Heart right ventricle (tissue), 16 donors: Measurements from ENCODE around the gene RAB24. TPM values are rescaled to one million over a fixed set of nuclear protein-coding genes. Genes with fewer than 3 reads are reported as not detected.

Source experiments
- ATAC-seq, 8 donors: fragments of 200-7000 bp; cut with Tn5 transposase; one replicate each; pipeline ENCODE4 v1.9.1; 2020; ENCODE audit warnings: mild to moderate bottlenecking in 8 of 8, moderate library complexity in 8 of 8, moderate number of reproducible peaks in 1 of 8
- DNase-seq, 2 donors: peaks; one replicate each; pipeline ENCODE4 v3.0.0-alpha.2; 2020
- H3K27ac ChIP-seq, 10 donors: fragments of 200-600 bp; sonication (generic) in 2 of 10; one replicate each; pipeline versions ENCODE4 v1.5.0 to v1.8.0; 2020 to 2022; ENCODE audit warnings: mild to moderate bottlenecking in 3 of 10
- H3K27me3 ChIP-seq, 7 donors: fragments of 200-600 bp; one replicate each; pipeline ENCODE4 v1.8.0; 2021 to 2022; ENCODE audit warnings: mild to moderate bottlenecking in 2 of 7
- H3K36me3 ChIP-seq, 9 donors: fragments of 200-600 bp; sonication (generic) in 1 of 9; one replicate each; pipeline versions ENCODE4 v1.5.0 to v1.8.0; 2020 to 2022; ENCODE audit warnings: mild to moderate bottlenecking in 2 of 9
- H3K4me1 ChIP-seq, 9 donors: fragments of 200-600 bp; sonication (generic) in 1 of 9; one replicate each; pipeline versions ENCODE4 v1.5.0 to v1.8.0; 2020 to 2022; ENCODE audit warnings: mild to moderate bottlenecking in 4 of 9
- H3K4me3 ChIP-seq, 10 donors: fragments of 200-600 bp; sonication (generic) in 2 of 10; one replicate each; pipeline versions ENCODE4 v1.5.0 to v1.8.0; 2020 to 2022; ENCODE audit warnings: mild to moderate bottlenecking in 7 of 10, moderate library complexity in 2 of 10
- H3K9me3 ChIP-seq, 11 donors: fragments of 200-600 bp in 10 of 11; sonication (generic) in 2 of 11; one replicate each; pipeline versions ENCODE4 v1.5.0 to v1.8.0; 2013 to 2022; ENCODE audit warnings: mild to moderate bottlenecking in 2 of 11, control low read depth in 1 of 11, moderate library complexity in 1 of 11
- CTCF ChIP-seq, 9 donors: fragments of 200-600 bp; sonication (generic) in 2 of 9; IDR thresholded peaks; one replicate each; pipeline versions ENCODE4 v1.5.0 to v1.8.0; 2021 to 2022; ENCODE audit warnings: antibody characterized with exemption in 9 of 9, mild to moderate bottlenecking in 5 of 9, moderate library complexity in 1 of 9
- WGBS, 2 donors: extraction: QIAGEN DNeasy Blood & Tissue Kit; methylation state at CpG; one replicate each; pipeline ENCODE4 v1.1.7; 2013; ENCODE audit warnings: inconsistent platforms in 1 of 2; 5-methylcytosine and 5-hydroxymethylcytosine counted together
- intact Hi-C, 10 donors: fragments of 100-400 bp; cut with DNase I; formaldehyde crosslinking; loops; one replicate each; pipeline versions ENCODE4 v1.11.1 to v1.14.2; 2022
- polyA plus RNA-seq, 2 donors: library from polyadenylated mRNA; stranded (reverse); fragments of 200-250 nt; gene quantifications; one replicate each; pipeline ENCODE4 v1.2.3, GENCODE V29; 2013
- total RNA-seq, 10 donors: library from RNA; stranded (reverse); fragmentation: NEBNext Ultra II Directional in 3 of 10; extraction: Animal tissue kit (Norgen Biotek cat#: 25700) in 3 of 10; gene quantifications; one replicate each; pipeline versions ENCODE4 v1.2.1 to v1.2.4, GENCODE V29; 2021 to 2023
- donor health status: Arrhythmogenic right ventricular cardiomyopathy.
- donor health status: ischemic (EF 13 %, LVEDD 7.1; RV severe dilation, severe dysfunction).
- donor health status: healthy with polysubstance abuse.
- donor health status: DM: no; HTN: yes; CAD: no.
- donor health status: DM: no; HTN: no; CAD: no.
- donor health status: ischemic (EF 25% LVEDD 6.9; RV normal size, moderate dysfunction).
- donor health status: ischemic (EF 25% LVEDD 5.7; RV mildly dilated, moderate dysfunction).
- donor health status: healthy.
- donor health status: DM: yes; HTN: yes; CAD: no.
- donor health status: Ischemic cardiomyopathy.
- donor health status: ischemic (EF 35%, LVEDD 5.7; RV mildly dilated, moderate dysfunction).
- donor health status: nonischemic (EF 11% LVEDD 7.7; RV severe dilation, severe dysfunction).
- donor health status: DM: yes; HTN: yes; CAD: no.
- donor health status: PGD.
- donor health status: ischemic (EF 29% LVEDD 5.4; RV normal size, mild dysfunction).
- donor health status: nonischemic (EF 23%, LVEDD 6.1; RV moderate dilation, normal function).

The RAB24 gene
- total and polyA plus RNA-seq, 12 donors = 14.7 to 39.4 (median 19.7) TPM

GRCh38 chr5:177309351-177310191 is 6.1 kb upstream of the RAB24 start:
- Histone ChIP-seq H3K4me1 (peaks cover 18 to 87% (median 38%) of the 10 kb centered on the region in 9 donors), H3K4me3 (peak overlapping the region in 1 of 10 donors; percentile 67), H3K36me3 (peaks cover 0 to 33% (median 7%) of the 10 kb centered on the region in 9 donors), H3K27me3 (no peaks in the 10 kb centered on the region), H3K27ac (peak overlapping the region in 2 of 10 donors; percentile 17 to 97), H3K9me3 (no peaks in the 10 kb centered on the region)
- WGBS, 2 donors = 54 to 69% methylated on average over 10 of the region's 10 CpGs
- ATAC-seq (peak in 7 of 8 donors; percentile 5 to 36 (median 11)), DNase-seq (peak; percentile 50 to 54)
- intact Hi-C loops = loop anchor here in 5 of 10 donors (5.0 to 10.0 kb wide), 6 partner anchors 55 to 195 kb away; partner anchors contain the start of genes PDLIM7 (in 2 of the 5) and DOK3 (in 1 of the 5)
- peak; percentile 48 to 91 (median 78) for TF ChIP-seq CTCF (IDR thresholded peaks at IDR 0.05)

DNA sequence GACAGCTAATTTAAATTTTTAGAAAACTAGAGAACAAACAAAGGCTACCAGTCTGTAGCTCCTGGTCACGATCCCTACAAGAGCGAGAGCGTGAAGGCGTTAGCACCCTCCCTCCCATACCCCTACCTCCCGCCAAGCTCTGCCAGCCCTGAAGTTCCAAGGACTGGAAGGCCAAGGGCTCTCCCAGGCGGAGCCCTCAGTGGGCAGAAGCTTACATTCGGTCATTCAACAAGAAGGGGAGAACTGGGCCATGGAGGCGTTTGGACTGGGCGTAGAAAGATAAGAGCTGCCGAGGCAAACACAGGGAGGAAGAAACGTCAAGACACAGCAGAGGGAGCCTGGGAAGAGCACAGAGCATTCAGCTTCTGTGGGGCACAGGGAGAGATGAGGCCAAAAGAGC is 5.2 kb upstream of the RAB24 start:
- no peak overlapping the region for H3K4me3 ChIP-seq
- DNase-seq (no peak), ATAC-seq (no peak)
- H3K36me3 ChIP-seq = peaks cover 0 to 33% (median 7%) of the 10 kb centered on the region in 9 donors
- H3K27ac ChIP-seq = peak overlapping the region in 2 of 10 donors; percentile 17 to 97
- WGBS, 2 donors = 89 to 90% methylated on average over 11 of the region's 11 CpGs
- H3K4me1 ChIP-seq = peaks cover 23 to 90% (median 44%) of the 10 kb centered on the region in 9 donors
- H3K27me3 ChIP-seq = no peaks in the 10 kb centered on the region
- intact Hi-C loops = loop anchor here in 4 of 10 donors (10.0 kb wide), 1 partner anchor 194 kb away; no protein-coding TSS in a partner anchor
- TF ChIP-seq CTCF (IDR thresholded peaks at IDR 0.05) = no peak
- no peaks in the 10 kb centered on the region for H3K9me3 ChIP-seq

GRCh38 chr5:177307544-177308363 is 4.2 kb upstream of the RAB24 start:
- no peak for TF ChIP-seq CTCF (IDR thresholded peaks at IDR 0.05)
- Histone ChIP-seq H3K27ac (peak overlapping the region in 4 of 10 donors; percentile 22 to 97 (median 58)), H3K4me1 (peaks cover 21 to 91% (median 42%) of the 10 kb centered on the region in 9 donors), H3K4me3 (peak overlapping the region in 2 of 10 donors; percentile 18 to 96), H3K27me3 (no peaks in the 10 kb centered on the region), H3K9me3 (no peaks in the 10 kb centered on the region), H3K36me3 (peaks cover 0 to 33% (median 7%) of the 10 kb centered on the region in 9 donors)
- intact Hi-C loops = loop anchor here in 4 of 10 donors (10.0 kb wide), 1 partner anchor 193 kb away; no protein-coding TSS in a partner anchor
- DNase-seq (no peak), ATAC-seq (no peak)
- WGBS, 2 donors = 86 to 90% methylated on average over 42 to 43 of the region's 43 CpGs
